ENCODE data around the gene CYP19A1. TPM values are rescaled to one million over a fixed set of nuclear protein-coding genes. Genes with fewer than 3 reads are reported as not detected.

CYP19A1 gene
- total and polyA plus RNA-seq, 2 of the 8 experiments (the other 6 are each of a cell fraction or from before 2014, with no cell fraction given): not detected

DNA sequence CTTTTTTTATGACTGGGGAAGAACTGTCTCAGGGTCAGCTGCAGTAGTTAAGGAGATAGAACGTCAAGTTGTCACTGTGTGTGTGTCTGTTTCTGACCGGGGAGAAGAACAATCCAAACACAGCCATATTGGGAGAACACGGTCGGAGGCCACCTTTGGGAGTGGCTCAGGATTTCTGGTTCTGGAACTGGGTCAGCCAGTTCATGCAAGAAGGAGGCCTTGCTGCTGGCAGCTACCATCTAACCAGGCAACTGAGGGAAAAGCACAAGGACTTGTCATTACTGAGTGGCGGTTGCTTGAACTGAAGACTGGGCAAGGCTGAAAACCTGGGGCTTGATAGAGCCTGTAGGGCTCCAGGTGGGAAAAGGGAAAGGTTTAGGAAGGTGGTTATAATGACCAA lies 27.7 kb upstream of the CYP19A1 start:
- Histone ChIP-seq H3K4me3 (ENCODE audit: extremely low read depth in 1 of 4, insufficient read depth in 2 of 4, low read depth in 3 of 4, low read length in 4 of 4) (no peak overlapping the region), H2AFZ (ENCODE audit: low read length) (no peak overlapping the region), H3K4me1 (replicated peaks in 1 of 4; ENCODE audit: control insufficient read depth in 3 of 4, insufficient read depth in 4 of 4, low read length in 3 of 4) (peaks cover 0 to 2% (median 0%) of the 10 kb centered on the region in 4 experiments; a peak in 1 of 7 replicates), H3K4me2 (ENCODE audit: insufficient read depth in 1 of 2, low read depth in 2 of 2, low read length in 2 of 2) (no peak overlapping the region), H3K56ac (replicated peaks; ENCODE audit: insufficient read length, low read depth, low read length) (no peak overlapping the region), H2BK15ac (ENCODE audit: low read length) (no peak overlapping the region), H3K27me3 (replicated peaks in 1 of 4; ENCODE audit: control insufficient read depth in 3 of 4, extremely low read depth in 1 of 4, insufficient read depth in 3 of 4, low read length in 3 of 4) (no peaks in the 10 kb centered on the region; a peak in 1 of 7 replicates), H3K9ac (replicated peaks in 1 of 4; ENCODE audit: extremely low read depth in 1 of 4, low read depth in 3 of 4, low read length in 3 of 4) (no peak overlapping the region), H4K91ac (replicated peaks; ENCODE audit: insufficient read length, low read length) (no peak overlapping the region), H3K79me1 (ENCODE audit: low read depth, low read length) (no peaks in the 10 kb centered on the region), H2BK120ac (replicated peaks; ENCODE audit: low read depth, low read length) (no peak overlapping the region), H4K8ac (ENCODE audit: extremely low read depth, insufficient read depth, low read length) (no peak overlapping the region), H3K14ac (ENCODE audit: insufficient read length) (no peak overlapping the region), H2BK5ac (ENCODE audit: low read depth, low read length) (no peak overlapping the region), H3K9me3 (ENCODE audit: insufficient read depth in 2 of 2, low read depth in 1 of 2, low read length in 1 of 2) (no peaks in the 10 kb centered on the region), H3K23ac (ENCODE audit: insufficient read length) (no peak overlapping the region), H2BK20ac (ENCODE audit: low read length) (no peak overlapping the region), H3K27ac (ENCODE audit: low read depth, low read length) (no peak overlapping the region), H2BK12ac (ENCODE audit: low read depth, low read length) (no peak overlapping the region), H3K18ac (ENCODE audit: extremely low read depth, low read length) (no peak overlapping the region), H3K79me2 (ENCODE audit: control insufficient read depth in 1 of 2, insufficient read depth in 2 of 2, low read length in 2 of 2) (no peaks in the 10 kb centered on the region), H4K5ac (ENCODE audit: insufficient read length, low read depth, low read length) (no peak overlapping the region), H3K36me3 (ENCODE audit: control insufficient read depth in 2 of 4, insufficient read depth in 4 of 4, low read length in 3 of 4) (no peaks in the 10 kb centered on the region), H2AK5ac (ENCODE audit: low read depth, low read length) (no peak overlapping the region), H3K4ac (replicated peaks; ENCODE audit: insufficient read length, low read depth, low read length) (no peak overlapping the region), H4K20me1 (replicated peaks in 1 of 2; ENCODE audit: control insufficient read depth in 1 of 2, insufficient read depth in 2 of 2, low read length in 2 of 2) (no peaks in the 10 kb centered on the region), H3K23me2 (ENCODE audit: low read depth, low read length) (no peaks in the 10 kb centered on the region)
- CTCF ChIA-PET (ENCODE audit: partially characterized antibody): interaction anchor here (1.1 to 7.6 kb wide), 5 partner anchors 16 to 174 kb away, joined by 3 to 42 read pairs (median 6); no protein-coding TSS in a partner anchor
- POLR2A ChIA-PET (ENCODE audit: partially characterized antibody): no interaction called here
- FAIRE-seq: no peak
- DNase-seq (ENCODE audit: low read depth in 1 of 2, low spot score in 2 of 2): no peak
- WGBS, 2 experiments (ENCODE audit: extremely low coverage in 1 of 2, insufficient coverage in 1 of 2, insufficient read length in 1 of 2, insufficient replicate concordance in 2 of 2, low coverage in 1 of 2, low lambda C conversion rate in 2 of 2, missing lambda C conversion rate in 1 of 2): 93% methylated on average over 5 of the region's 5 CpGs; no CpG with 5 or more reads in 1 of the 2 experiments
- TF ChIP-seq POU5F1 (IDR thresholded peaks at IDR 0.05; ENCODE audit: low read depth, low read length) (no peak), JUN (IDR thresholded peaks at IDR 0.05; ENCODE audit: low read depth, low read length) (no peak), TAF1 (IDR thresholded peaks at IDR 0.05; ENCODE audit: low read depth, low read length) (no peak), BCL11A (IDR thresholded peaks at IDR 0.05; ENCODE audit: low read depth in 2 of 2, low read length in 2 of 2) (no peak), EGR1 (IDR thresholded peaks at IDR 0.05; ENCODE audit: borderline replicate concordance, low read depth, low read length) (no peak), EZH2 (IDR thresholded peaks at IDR 0.05; ENCODE audit: low read depth, low read length, severe bottlenecking) (no peak), CHD2 (IDR thresholded peaks at IDR 0.05; ENCODE audit: low read length) (no peak), RBBP5 (IDR thresholded peaks at IDR 0.05; ENCODE audit: borderline replicate concordance, low read depth, low read length) (no peak), YY1 (IDR thresholded peaks at IDR 0.05; ENCODE audit: low read depth, low read length) (no peak), SP1 (IDR thresholded peaks at IDR 0.05; ENCODE audit: low read depth, low read length) (no peak), TAF7 (optimal IDR thresholded peaks at IDR 0.05; ENCODE audit: borderline replicate concordance, low read depth, low read length) (no peak), CHD1 (IDR thresholded peaks at IDR 0.05; ENCODE audit: low read depth, low read length) (no peak), TCF12 (IDR thresholded peaks at IDR 0.05; ENCODE audit: low read depth, low read length) (no peak), POLR2AphosphoS5 (IDR thresholded peaks at IDR 0.05; ENCODE audit: low read depth, low read length) (no peak), ZNF274 (IDR thresholded peaks at IDR 0.05; ENCODE audit: borderline replicate concordance, extremely low read depth, low read length) (no peak)
- TF ChIP-seq, protein P1, sequence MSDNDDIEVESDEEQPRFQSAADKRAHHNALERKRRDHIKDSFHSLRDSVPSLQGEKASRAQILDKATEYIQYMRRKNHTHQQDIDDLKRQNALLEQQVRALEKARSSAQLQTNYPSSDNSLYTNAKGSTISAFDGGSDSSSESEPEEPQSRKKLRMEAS (IDR thresholded peaks at IDR 0.05): no peak
